NCI-H128 (cell line): ENCODE measurements around the gene LMOD2.

Source experiments
- DNase-seq: peaks from one replicate; lab custom pipeline; 2025; ENCODE audit not compliant: unreplicated experiment; lab: John Stamatoyannopoulos, UW

Gene LMOD2

GRCh38 chr7:123637878-123638277, 17.8 kb upstream of the LMOD2 start:
- DNase-seq: no peak

- no peak for DNase-seq
Measured at GRCh38 chr7:123639631-123640030, 16.0 kb upstream of the LMOD2 start.

GRCh38 chr7:123640583-123640982, 15.1 kb upstream of the LMOD2 start:
- DNase-seq: no peak

- no peak for DNase-seq
Measured at GRCh38 chr7:123641901-123642300, 13.8 kb upstream of the LMOD2 start.

- DNase-seq: no peak
Measured at GRCh38 chr7:123643495-123644441, 11.9 kb upstream of the LMOD2 start.

- no peak for DNase-seq
Measured at GRCh38 chr7:123645516-123645915, 10.2 kb upstream of the LMOD2 start.

GRCh38 chr7:123647106-123647730, 8.4 kb upstream of the LMOD2 start:
- DNase-seq: no peak

- DNase-seq: no peak
Measured at GRCh38 chr7:123649964-123650363, 5.7 kb upstream of the LMOD2 start.

GRCh38 chr7:123650595-123650994, 5.1 kb upstream of the LMOD2 start:
- DNase-seq: no peak

GRCh38 chr7:123652406-123652805, 3.3 kb upstream of the LMOD2 start:
- DNase-seq: no peak

- no peak for DNase-seq
Measured at GRCh38 chr7:123653162-123653561, 2.5 kb upstream of the LMOD2 start.

GRCh38 chr7:123656544-123657303, 1.1 kb downstream of the LMOD2 start:
- no peak for DNase-seq

- DNase-seq: no peak
Measured at GRCh38 chr7:123657304-123657685, 1.6 kb downstream of the LMOD2 start.

GRCh38 chr7:123658023-123658422, 2.4 kb downstream of the LMOD2 start:
- DNase-seq: no peak

GRCh38 chr7:123660514-123661354, 5.1 kb downstream of the LMOD2 start:
- DNase-seq: no peak

GRCh38 chr7:123661765-123662164, 6.1 kb downstream of the LMOD2 start:
- DNase-seq: no peak

- DNase-seq: no peak
Measured at GRCh38 chr7:123662293-123662692, 6.6 kb downstream of the LMOD2 start.

- no peak for DNase-seq
Measured at GRCh38 chr7:123662755-123663154, 7.1 kb downstream of the LMOD2 start.

GRCh38 chr7:123663200-123663599, 7.5 kb downstream of the LMOD2 start:
- DNase-seq: no peak

GRCh38 chr7:123665157-123665556, 9.5 kb downstream of the LMOD2 start:
- no peak for DNase-seq

- DNase-seq: no peak
Measured at GRCh38 chr7:123665896-123666295, 10.2 kb downstream of the LMOD2 start.
